ENCODE measurements around the gene NOL11.
"Not testable (repeated sequence)": the region's sequence is repeated elsewhere in the genome, so short reads cannot be mapped to it uniquely, and the experiment has no call there.

The NOL11 gene

GRCh38 chr17:67711916-67712315 is 5.8 kb upstream of the NOL11 start:
- DNase-seq = no peak

DNA sequence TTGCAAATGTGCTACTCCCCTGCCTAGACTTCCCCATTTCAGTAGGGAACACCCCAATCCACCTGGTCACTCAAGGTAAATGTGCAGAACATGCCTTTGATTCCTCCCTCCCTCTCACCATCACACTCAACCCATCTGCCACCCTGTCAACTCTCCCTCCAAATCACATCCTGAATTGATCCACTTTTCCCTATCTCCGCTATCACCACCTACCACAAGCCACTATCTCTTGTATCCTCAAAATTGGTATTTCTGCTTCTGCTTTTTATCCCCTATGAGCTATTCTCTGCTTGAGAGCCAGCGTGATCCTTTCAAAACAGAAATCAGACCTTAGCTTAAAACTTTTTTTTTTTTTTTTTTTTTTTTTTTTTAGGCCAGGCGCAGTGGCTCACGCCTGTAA is 5.4 kb upstream of the NOL11 start:
- DNase-seq = no peak

DNA sequence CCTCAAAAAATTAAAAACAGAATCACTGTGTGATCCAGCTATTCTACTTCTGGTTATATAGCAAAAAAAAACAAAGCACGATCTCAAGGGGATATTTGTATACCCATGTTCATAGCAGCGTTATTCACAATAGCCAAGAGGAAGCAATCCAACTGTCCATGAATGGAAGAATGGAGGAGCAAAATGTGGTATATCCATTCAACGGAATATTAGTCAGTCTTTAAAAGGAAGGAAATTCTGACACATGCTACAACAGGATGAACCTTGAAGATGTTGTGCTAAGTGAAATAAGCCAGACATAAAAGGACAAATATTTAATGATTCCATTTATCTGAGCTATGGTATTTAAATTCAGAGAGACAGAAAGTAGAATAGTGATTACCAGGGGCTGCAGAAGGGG is 4.6 kb upstream of the NOL11 start:
- DNase-seq = no peak

GRCh38 chr17:67716405-67716798 is 1.3 kb upstream of the NOL11 start:
- DNase-seq = no peak

- DNase-seq = peak in 1 of 2 experiments; percentile 24
These were observed 528 bp upstream of the NOL11 start for GRCh38 chr17:67717192-67717623.

DNA sequence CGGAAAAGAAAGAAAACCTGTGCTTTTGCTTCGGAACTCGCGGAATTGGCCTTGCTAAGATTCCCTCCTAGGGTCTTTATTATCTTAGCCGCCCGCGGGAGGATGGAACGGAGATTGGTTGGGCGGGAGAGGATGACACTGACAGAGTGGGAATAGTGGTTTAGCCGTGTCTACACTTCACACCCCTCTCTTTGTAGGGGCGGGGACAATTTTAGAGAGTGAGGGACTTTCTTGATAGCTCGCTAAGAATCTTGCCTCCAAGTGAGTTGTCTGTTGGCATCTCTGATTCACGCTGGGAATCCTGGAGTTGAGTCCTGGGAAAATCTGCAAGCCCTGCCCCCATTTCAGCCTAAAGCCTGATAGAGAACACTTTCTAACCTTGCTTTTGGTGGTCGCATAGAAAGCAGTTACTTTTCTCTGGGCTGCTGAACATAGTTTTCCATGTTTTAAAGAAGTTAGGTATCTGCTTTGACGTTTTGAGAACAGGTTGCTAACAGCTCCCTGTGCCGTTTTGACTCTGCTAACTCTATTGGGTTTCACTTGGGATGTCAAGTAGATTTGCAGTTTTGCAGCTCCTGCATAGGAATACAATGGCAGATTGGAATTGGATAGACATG is 697 bp downstream of the NOL11 start:
- peak; percentile 10 to 49 for DNase-seq

DNA sequence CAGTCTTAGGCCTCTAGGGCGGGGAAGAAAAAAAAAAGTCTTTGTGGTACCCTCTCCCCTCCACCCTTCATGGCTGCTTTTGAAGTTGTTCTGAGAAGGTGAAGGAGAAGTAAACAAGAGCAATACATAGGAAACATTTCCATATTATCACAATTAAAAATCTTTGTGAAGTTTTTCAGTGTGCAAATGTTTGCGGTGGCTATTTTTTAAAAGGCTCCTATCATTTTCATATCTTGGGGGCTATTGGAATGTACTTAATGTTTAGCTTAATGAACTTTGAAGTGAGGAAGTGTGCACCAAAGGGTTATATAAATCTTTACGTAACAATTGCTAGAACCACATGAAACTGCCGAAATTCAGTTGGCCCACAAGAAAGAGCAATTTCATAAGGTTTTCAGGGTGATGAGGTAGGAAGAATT is 7.6 kb downstream of the NOL11 start:
- no peak for DNase-seq

DNA sequence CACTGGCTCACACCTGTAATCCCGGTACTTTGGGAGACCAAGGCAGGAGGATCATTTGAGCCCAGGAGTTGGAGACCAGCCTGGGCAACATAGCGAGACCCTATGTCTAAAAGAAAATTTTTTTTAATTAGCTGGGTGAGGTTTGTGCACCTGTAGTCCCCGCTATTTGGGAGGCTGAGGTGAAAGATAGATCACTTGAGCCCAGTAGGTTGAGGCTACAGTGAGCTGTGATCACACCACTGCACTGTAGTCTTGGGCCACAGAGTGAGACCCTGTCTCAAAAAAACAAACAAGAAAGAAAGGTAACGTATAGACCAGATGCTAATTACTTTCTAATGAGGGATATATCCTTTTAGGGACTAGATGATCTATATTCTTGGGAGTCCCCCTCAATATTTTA is 8.1 kb downstream of the NOL11 start:
- DNase-seq = no peak

- not testable (repeated sequence) for DNase-seq
These were observed 9.7 kb downstream of the NOL11 start for GRCh38 chr17:67727152-67728039.

GRCh38 chr17:67729903-67730302 is 12.2 kb downstream of the NOL11 start:
- no peak for DNase-seq

GRCh38 chr17:67730731-67731130 is 13.0 kb downstream of the NOL11 start:
- no peak for DNase-seq

- no peak for DNase-seq
These were observed 15.7 kb downstream of the NOL11 start for GRCh38 chr17:67733449-67733848.

GRCh38 chr17:67737145-67737544 is 19.4 kb downstream of the NOL11 start:
- no peak for DNase-seq

- DNase-seq = no peak
These were observed 24.3 kb downstream of the NOL11 start for GRCh38 chr17:67742025-67742424.

- no peak for DNase-seq
These were observed 29.2 kb downstream of the NOL11 start for GRCh38 chr17:67746704-67747571.

GRCh38 chr17:67747681-67748235 is 30.0 kb downstream of the NOL11 start:
- DNase-seq = no peak

DNA sequence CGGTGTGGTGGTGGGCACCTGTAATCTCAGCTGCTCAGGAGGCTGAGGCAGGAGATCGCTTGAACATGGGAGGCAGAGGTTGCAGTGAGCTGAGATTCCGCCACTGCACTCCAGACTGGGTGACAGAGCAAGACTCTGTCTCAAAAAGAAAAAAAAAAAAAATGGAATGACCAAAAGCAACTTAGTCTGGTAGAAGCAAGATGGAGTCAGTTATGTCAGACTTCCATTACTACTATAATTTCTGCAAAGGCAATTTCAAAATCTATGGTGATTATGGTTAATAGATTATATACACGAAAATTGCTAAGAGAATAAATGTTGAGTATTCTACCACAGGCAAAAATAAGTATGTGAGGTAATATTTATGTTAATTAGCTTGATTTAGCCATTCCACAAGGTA is 32.3 kb downstream of the NOL11 start:
- DNase-seq = no peak

GRCh38 chr17:67751101-67752074 is 33.7 kb downstream of the NOL11 start:
- DNase-seq = no peak

- not testable (repeated sequence) for DNase-seq
These were observed 34.4 kb downstream of the NOL11 start for GRCh38 chr17:67752160-67752559.

GRCh38 chr17:67753026-67753425 is 35.3 kb downstream of the NOL11 start:
- no peak for DNase-seq

DNA sequence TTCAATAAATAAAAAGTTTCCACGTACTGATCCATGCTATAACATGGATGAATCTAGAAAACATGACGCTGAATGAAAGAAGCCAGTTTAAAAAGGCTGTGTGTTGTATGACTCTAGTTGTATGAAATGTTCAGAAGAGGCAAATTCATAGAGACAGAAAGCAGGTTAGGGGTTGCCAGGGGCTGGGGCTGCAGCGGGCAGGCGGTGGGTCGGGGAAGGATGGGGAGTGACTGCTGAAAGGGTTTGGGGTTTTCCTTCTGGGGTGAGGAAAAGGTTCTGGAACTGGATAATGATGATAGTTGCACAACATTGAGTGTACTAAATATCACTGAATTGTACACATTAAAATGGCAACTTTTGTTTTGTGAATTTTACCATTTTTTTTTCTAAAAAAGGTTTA is 36.3 kb downstream of the NOL11 start:
- no peak for DNase-seq

- DNase-seq = not testable (repeated sequence)
These were observed 37.0 kb downstream of the NOL11 start for GRCh38 chr17:67754686-67755085.
